Coronary artery (tissue), 2 donors: ENCODE measurements around the gene B4GALNT2.

Experiments
- DNase-seq: peaks from one replicate; pipeline ENCODE4 v3.0.0-alpha.2; 2017; ENCODE audit warnings: low spot score
- H3K27ac ChIP-seq, 2 donors: fragments of 200-600 bp; sonication (generic); one replicate each; pipeline ENCODE4 v1.5.1; 2016 to 2019
- H3K4me3 ChIP-seq: fragments of 200-600 bp; sonication (generic); 2 replicates; pipeline ENCODE4 v1.5.1; 2016; ENCODE audit warnings: mild to moderate bottlenecking, moderate library complexity
- CTCF ChIP-seq: fragments of 200-600 bp; sonication (generic); IDR thresholded peaks from one replicate; pipeline ENCODE4 v1.5.1; 2019; ENCODE audit warnings: antibody characterized with exemption

B4GALNT2 gene

DNA sequence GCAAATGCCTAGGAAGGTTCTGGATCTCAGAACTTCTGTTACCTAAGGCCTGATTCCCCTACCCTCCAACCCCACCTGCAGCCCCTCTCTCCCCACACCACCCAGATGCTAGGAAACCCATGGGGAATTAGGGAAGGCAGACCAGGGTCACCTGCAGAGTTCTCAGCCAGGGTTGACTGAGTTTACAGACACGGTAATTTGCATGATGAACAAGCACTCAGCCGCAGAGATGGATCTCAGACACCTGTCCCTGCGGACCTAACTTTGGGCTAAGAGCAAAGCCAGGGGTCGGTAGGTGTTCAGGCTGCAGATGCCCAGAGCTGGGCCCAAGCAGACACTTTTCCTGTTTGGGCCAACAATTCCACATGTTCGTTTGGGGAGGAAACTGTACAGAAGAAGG, 80.8 kb downstream of the B4GALNT2 start:
- no peak for TF ChIP-seq CTCF
- no peak for DNase-seq
- Histone ChIP-seq H3K4me3 (no peak overlapping the region), H3K27ac (no peak overlapping the region)

GRCh38 chr17:49213847-49214246, 81.3 kb downstream of the B4GALNT2 start:
- H3K27ac ChIP-seq: no peak overlapping the region
- DNase-seq: no peak

DNA sequence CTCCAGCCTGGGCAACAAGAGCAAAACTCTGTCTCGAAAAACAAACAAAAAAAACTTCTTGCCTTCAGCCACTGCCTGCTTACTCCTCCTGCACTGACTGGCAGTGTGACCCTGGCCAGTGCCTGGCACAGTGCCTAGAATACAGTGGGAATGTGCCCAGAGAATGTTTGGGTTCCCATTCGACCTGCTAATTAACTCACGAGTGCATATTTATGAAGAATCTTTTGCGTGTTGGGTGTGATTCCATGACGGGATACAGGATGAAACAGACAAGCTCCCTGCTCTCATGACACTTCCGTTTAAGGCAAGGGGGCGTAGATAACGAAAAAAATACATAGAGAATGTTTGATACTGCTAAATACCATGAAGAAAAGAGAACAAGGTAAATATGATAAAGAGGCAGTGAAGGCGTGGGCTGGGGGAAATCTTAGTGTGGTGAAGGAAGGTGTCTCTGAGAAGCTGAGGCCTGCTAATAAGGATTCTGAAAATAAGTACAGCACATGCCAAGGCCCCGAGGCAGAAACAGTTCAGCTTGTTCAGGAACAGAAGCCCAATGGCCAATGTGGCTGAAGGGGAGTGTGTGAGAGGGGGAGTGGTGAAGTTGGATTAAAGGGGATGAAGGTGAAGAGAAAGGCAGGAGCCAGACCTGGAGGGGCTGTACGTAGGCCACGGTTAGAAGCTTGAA, 82.2 kb downstream of the B4GALNT2 start:
- no peak for TF ChIP-seq CTCF
- no peak overlapping the region for H3K4me3 ChIP-seq
- no peak for DNase-seq
- H3K27ac ChIP-seq: peak overlapping the region in 1 of 2 donors; percentile 16

More at GRCh38 chr17:49213847-49214246, 81.3 kb downstream of the B4GALNT2 start:
- H3K4me3 ChIP-seq: no peak overlapping the region
- TF ChIP-seq CTCF: no peak

DNA sequence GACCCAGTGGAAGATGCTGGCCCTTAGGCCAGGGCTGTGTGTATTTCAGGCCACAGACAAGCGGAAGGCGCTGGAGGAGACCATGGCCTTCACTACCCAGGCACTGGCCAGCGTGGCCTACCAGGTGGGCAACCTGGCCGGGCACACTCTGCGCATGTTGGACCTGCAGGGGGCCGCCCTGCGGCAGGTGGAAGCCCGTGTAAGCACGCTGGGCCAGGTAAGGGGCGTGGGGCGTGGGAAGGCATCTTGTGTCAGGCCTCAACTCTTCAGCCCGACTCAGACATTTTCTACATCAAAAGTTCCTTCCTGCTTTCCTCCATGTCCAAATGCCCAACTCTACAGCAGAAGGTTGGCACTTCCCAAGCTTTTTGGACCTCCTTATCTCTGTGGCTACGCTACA, 83.9 kb downstream of the B4GALNT2 start:
- Histone ChIP-seq H3K27ac (peak overlapping the region in 1 of 2 donors; percentile 20), H3K4me3 (no peak overlapping the region)
- no peak for TF ChIP-seq CTCF
- DNase-seq: no peak

GRCh38 chr17:49216953-49217650, 84.5 kb downstream of the B4GALNT2 start:
- no peak for DNase-seq
- Histone ChIP-seq H3K4me3 (no peak overlapping the region), H3K27ac (peak overlapping the region in 1 of 2 donors; percentile 62)
- TF ChIP-seq CTCF: no peak

- DNase-seq: no peak
- H3K4me3 ChIP-seq: no peak overlapping the region
- TF ChIP-seq CTCF: no peak
- peak overlapping the region in 1 of 2 donors; percentile 62 for H3K27ac ChIP-seq
Observed at GRCh38 chr17:49217651-49218413, 85.3 kb downstream of the B4GALNT2 start.
